Ishikawa (cell line): ENCODE data around the gene ACBD3.

Experiments used
- CREB1 ChIP-seq: IDR thresholded peaks from 2 replicates; pipeline ENCODE4 v1.6.1; 2012; ENCODE audit warnings: low read depth
- EGR1 ChIP-seq: IDR thresholded peaks from 2 replicates; pipeline ENCODE4 v1.6.1; 2012
- FOXM1 ChIP-seq: IDR thresholded peaks from 2 replicates; pipeline ENCODE4 v1.6.1; 2012; ENCODE audit warnings: low read depth, borderline replicate concordance
- NFIC ChIP-seq: IDR thresholded peaks from 2 replicates; pipeline ENCODE4 v1.6.1; 2012
- RAD21 ChIP-seq: IDR thresholded peaks from 2 replicates; pipeline ENCODE4 v1.6.1; 2012; ENCODE audit warnings: low read depth
- TAF1 ChIP-seq: IDR thresholded peaks from 2 replicates; pipeline ENCODE4 v1.6.1; 2012; ENCODE audit warnings: low read depth, mild to moderate bottlenecking
- TCF12 ChIP-seq: IDR thresholded peaks from 2 replicates; pipeline ENCODE4 v1.6.1; 2012; ENCODE audit warnings: low read depth
- TEAD4 ChIP-seq: IDR thresholded peaks from 2 replicates; pipeline ENCODE4 v1.6.1; 2012
- YY1 ChIP-seq: IDR thresholded peaks from 2 replicates; pipeline ENCODE4 v1.6.1; 2012; ENCODE audit warnings: low read depth
- TF ChIP-seq, protein P1 (sequence below): IDR thresholded peaks from 2 replicates; pipeline ENCODE4 v1.6.1; 2012; ENCODE audit warnings: low read depth, mild to moderate bottlenecking
- TF ChIP-seq, protein P2 (sequence below): IDR thresholded peaks from 2 replicates; pipeline ENCODE4 v1.6.1; 2012

DNA sequence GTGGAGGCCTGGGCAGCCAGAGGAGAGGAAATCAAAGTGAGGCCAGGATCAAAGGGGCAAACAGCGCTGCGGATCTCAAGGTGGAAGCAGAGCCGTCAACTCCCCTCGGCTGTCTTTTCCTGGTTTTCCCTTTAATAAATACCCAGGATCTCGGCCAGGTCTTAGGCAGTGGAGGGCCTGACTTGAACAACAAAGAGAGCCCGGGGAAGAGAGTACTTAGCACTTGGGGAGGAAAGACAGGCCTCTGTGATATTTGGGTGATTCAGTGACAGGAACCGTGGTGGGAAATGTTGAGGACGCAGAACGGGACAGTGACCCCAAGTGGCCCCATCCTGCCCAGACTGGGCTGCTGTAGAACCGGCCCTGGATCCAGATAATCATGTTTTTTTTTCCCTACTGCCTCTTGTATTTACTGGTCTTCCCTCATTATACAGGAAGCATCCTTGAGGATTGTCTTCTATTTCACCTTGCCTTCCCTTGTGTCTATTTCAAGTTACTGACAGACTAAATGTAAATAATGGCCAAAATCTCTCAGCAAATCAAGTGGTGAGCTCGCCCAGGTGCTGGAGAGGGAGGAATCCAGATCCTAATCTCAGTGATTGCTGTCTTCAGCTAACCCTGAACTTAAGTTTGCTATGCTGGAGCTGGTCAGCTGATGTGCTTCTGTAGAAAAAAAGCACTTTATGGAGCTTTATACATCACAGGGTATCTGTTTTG, 34.1 kb upstream of the ACBD3 start:
- TF ChIP-seq, protein P1, sequence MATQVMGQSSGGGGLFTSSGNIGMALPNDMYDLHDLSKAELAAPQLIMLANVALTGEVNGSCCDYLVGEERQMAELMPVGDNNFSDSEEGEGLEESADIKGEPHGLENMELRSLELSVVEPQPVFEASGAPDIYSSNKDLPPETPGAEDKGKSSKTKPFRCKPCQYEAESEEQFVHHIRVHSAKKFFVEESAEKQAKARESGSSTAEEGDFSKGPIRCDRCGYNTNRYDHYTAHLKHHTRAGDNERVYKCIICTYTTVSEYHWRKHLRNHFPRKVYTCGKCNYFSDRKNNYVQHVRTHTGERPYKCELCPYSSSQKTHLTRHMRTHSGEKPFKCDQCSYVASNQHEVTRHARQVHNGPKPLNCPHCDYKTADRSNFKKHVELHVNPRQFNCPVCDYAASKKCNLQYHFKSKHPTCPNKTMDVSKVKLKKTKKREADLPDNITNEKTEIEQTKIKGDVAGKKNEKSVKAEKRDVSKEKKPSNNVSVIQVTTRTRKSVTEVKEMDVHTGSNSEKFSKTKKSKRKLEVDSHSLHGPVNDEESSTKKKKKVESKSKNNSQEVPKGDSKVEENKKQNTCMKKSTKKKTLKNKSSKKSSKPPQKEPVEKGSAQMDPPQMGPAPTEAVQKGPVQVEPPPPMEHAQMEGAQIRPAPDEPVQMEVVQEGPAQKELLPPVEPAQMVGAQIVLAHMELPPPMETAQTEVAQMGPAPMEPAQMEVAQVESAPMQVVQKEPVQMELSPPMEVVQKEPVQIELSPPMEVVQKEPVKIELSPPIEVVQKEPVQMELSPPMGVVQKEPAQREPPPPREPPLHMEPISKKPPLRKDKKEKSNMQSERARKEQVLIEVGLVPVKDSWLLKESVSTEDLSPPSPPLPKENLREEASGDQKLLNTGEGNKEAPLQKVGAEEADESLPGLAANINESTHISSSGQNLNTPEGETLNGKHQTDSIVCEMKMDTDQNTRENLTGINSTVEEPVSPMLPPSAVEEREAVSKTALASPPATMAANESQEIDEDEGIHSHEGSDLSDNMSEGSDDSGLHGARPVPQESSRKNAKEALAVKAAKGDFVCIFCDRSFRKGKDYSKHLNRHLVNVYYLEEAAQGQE, result no peak
- TF ChIP-seq FOXM1 (no peak), CREB1 (no peak), EGR1 (no peak), TCF12 (no peak), TAF1 (no peak), YY1 (no peak), RAD21 (no peak), NFIC (no peak), TEAD4 (no peak)
- TF ChIP-seq, protein P2, sequence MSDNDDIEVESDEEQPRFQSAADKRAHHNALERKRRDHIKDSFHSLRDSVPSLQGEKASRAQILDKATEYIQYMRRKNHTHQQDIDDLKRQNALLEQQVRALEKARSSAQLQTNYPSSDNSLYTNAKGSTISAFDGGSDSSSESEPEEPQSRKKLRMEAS, result no peak
